Sigmoid colon (tissue), 4 donors: ENCODE results near the gene LAPTM5.

Experiments used
- CTCF ChIP-seq, 4 experiments: fragments of 450-650 bp in 3 of 4; fragments of 200-600 bp in 1 of 4; IDR thresholded peaks; one replicate each; pipeline ENCODE4 v1.5.1; 2016 to 2019; ENCODE audit warnings: antibody characterized with exemption in 4 of 4, mild to moderate bottlenecking in 3 of 4, moderate library complexity in 2 of 4
- EP300 ChIP-seq, 4 donors: sonication (generic); formaldehyde crosslinking; IDR thresholded peaks; one replicate each; pipeline ENCODE4 v1.6.1; 2017; ENCODE audit warnings: antibody characterized with exemption in 4 of 4
- POLR2A ChIP-seq, 2 donors: fragments of 450-650 bp; IDR thresholded peaks; one replicate each; pipeline ENCODE4 v1.6.1; 2016; ENCODE audit warnings: antibody characterized with exemption in 2 of 2, mild to moderate bottlenecking in 2 of 2, moderate library complexity in 2 of 2

- TF ChIP-seq EP300 (IDR thresholded peaks at IDR 0.05), result no peak
- TF ChIP-seq CTCF (IDR thresholded peaks at IDR 0.05), result no peak
- no peak for TF ChIP-seq POLR2A (IDR thresholded peaks at IDR 0.05)
These were observed 18.6 kb downstream of the LAPTM5 start for GRCh38 chr1:30738715-30739559.
